GM23338 (cell line): Measurements from ENCODE around the gene NSF. TPM values are rescaled to one million over a fixed set of nuclear protein-coding genes. Genes with fewer than 3 reads are reported as not detected.
"Not testable (repeated sequence)": the region's sequence is repeated elsewhere in the genome, so short reads cannot be mapped to it uniquely, and the experiment has no call there.

Source experiments
- ATAC-seq: fragments of 200-7000 bp; cut with Tn5 transposase; 3 replicates; pipeline ENCODE4 v1.9.1; 2020
- DNase-seq: peaks from one replicate; pipeline ENCODE4 v3.0.0-alpha.2; 2015; ENCODE audit warnings: low spot score
- H2AFZ ChIP-seq: fragments of 200-600 bp; sonication (generic); 2 replicates; pipeline ENCODE4 v1.8.0; 2016; ENCODE audit warnings: antibody characterized with exemption, mild to moderate bottlenecking, moderate library complexity
- H3F3A ChIP-seq: fragments of 200-600 bp; sonication (generic); replicated peaks from 2 replicates; pipeline ENCODE4 v1.8.0; 2017; ENCODE audit warnings: antibody characterized with exemption, mixed run types, low read depth
- H3K27ac ChIP-seq: fragments of 200-600 bp; sonication (generic); 2 replicates; pipeline ENCODE4 v1.6.1; 2016; ENCODE audit warnings: low read depth
- H3K27me3 ChIP-seq: fragments of 200-600 bp; sonication (generic); 2 replicates; pipeline ENCODE4 v1.8.0; 2016; ENCODE audit warnings: mild to moderate bottlenecking, mixed run types, moderate library complexity; ENCODE audit not compliant: insufficient read depth
- H3K36me3 ChIP-seq: fragments of 200-600 bp; sonication (generic); 2 replicates; pipeline ENCODE4 v1.8.0; 2016; ENCODE audit warnings: mild to moderate bottlenecking; ENCODE audit not compliant: insufficient read depth
- H3K4me1 ChIP-seq: fragments of 200-600 bp; sonication (generic); 2 replicates; pipeline ENCODE4 v1.8.0; 2016; ENCODE audit warnings: mild to moderate bottlenecking, moderate library complexity; ENCODE audit not compliant: insufficient read depth
- H3K4me2 ChIP-seq: fragments of 200-600 bp; sonication (generic); 2 replicates; pipeline ENCODE4 v1.7.1; 2017; ENCODE audit warnings: mixed run types
- H3K4me3 ChIP-seq: fragments of 200-600 bp; sonication (generic); 2 replicates; pipeline ENCODE4 v1.6.1; 2016; ENCODE audit warnings: mixed run types
- H3K79me2 ChIP-seq: fragments of 200-600 bp; sonication (generic); replicated peaks from 2 replicates; pipeline ENCODE4 v1.8.0; 2017; ENCODE audit warnings: mild to moderate bottlenecking; ENCODE audit not compliant: insufficient read depth
- H3K9me2 ChIP-seq: fragments of 200-600 bp; sonication (generic); 2 replicates; pipeline ENCODE4 v1.8.0; 2017; ENCODE audit not compliant: insufficient read depth
- H4K20me1 ChIP-seq: fragments of 200-600 bp; sonication (generic); replicated peaks from 2 replicates; pipeline ENCODE4 v1.8.0; 2017; ENCODE audit warnings: mild to moderate bottlenecking; ENCODE audit not compliant: insufficient read depth
- H3K27ac Mint-ChIP-seq: 2 replicates; pipeline ENCODE4 v1.8.0; 2020; ENCODE audit warnings: inconsistent platforms, mild to moderate bottlenecking, moderate library complexity, mixed read lengths
- H3K27me3 Mint-ChIP-seq: 3 replicates; pipeline ENCODE4 v1.8.0; 2022; ENCODE audit warnings: low read depth, mild to moderate bottlenecking, moderate library complexity, mixed read lengths, inconsistent platforms; ENCODE audit not compliant: insufficient read depth, poor library complexity
- H3K36me3 Mint-ChIP-seq: 3 replicates; pipeline ENCODE4 v1.8.0; 2021; ENCODE audit warnings: low read depth, mild to moderate bottlenecking, inconsistent platforms, moderate library complexity, mixed read lengths
- H3K4me1 Mint-ChIP-seq: 3 replicates; pipeline ENCODE4 v1.8.0; 2020; ENCODE audit warnings: mild to moderate bottlenecking, inconsistent platforms, mixed read lengths
- H3K4me3 Mint-ChIP-seq: 3 replicates; pipeline ENCODE4 v1.8.0; 2021; ENCODE audit warnings: moderate library complexity, mild to moderate bottlenecking, inconsistent platforms, mixed read lengths
- H3K9me3 Mint-ChIP-seq: 3 replicates; pipeline ENCODE4 v1.8.0; 2020; ENCODE audit warnings: moderate library complexity, mild to moderate bottlenecking, inconsistent platforms, mixed read lengths
- polyA plus RNA-seq: library from polyadenylated mRNA; unstranded; fragments of >200 nt; fragmentation: Nextera tagmentation; extraction: Ambion mirVana; gene quantifications from 2 replicates; pipeline ENCODE4 v1.2.1, GENCODE V29; 2016
- total RNA-seq: library from RNA; depleted of rRNA; stranded (reverse); fragments of >200 nt; shearing (Covaris generic); gene quantifications from 2 replicates; pipeline ENCODE4 v1.2.3, GENCODE V29; 2014

NSF gene
- total and polyA plus RNA-seq, 2 experiments from 2014 or later, result 12.5 to 26.5 TPM

- H3K27me3 Mint-ChIP-seq, H3K36me3 ChIP-seq, H3K27me3 ChIP-seq, H3K27ac ChIP-seq, H4K20me1 ChIP-seq, H3K9me3 Mint-ChIP-seq, H3K79me2 ChIP-seq, H3K4me2 ChIP-seq, H3K4me3 ChIP-seq, H3K4me3 Mint-ChIP-seq, DNase-seq, H3F3A ChIP-seq, H3K4me1 Mint-ChIP-seq, H2AFZ ChIP-seq, ATAC-seq, H3K9me2 ChIP-seq, H3K27ac Mint-ChIP-seq, H3K4me1 ChIP-seq, H3K36me3 Mint-ChIP-seq: not testable (repeated sequence)
These were observed 34.3 kb downstream of the NSF start for GRCh38 chr17:46624726-46625125.

- H3K4me1 Mint-ChIP-seq, H2AFZ ChIP-seq, H3K79me2 ChIP-seq, H3F3A ChIP-seq, H3K27ac ChIP-seq, H3K27me3 Mint-ChIP-seq, H3K36me3 Mint-ChIP-seq, H3K27ac Mint-ChIP-seq, H4K20me1 ChIP-seq, H3K9me2 ChIP-seq, H3K4me1 ChIP-seq, H3K27me3 ChIP-seq, H3K4me3 ChIP-seq, DNase-seq, H3K4me3 Mint-ChIP-seq, H3K36me3 ChIP-seq, H3K9me3 Mint-ChIP-seq, H3K4me2 ChIP-seq: not testable (repeated sequence)
- peak; percentile 95 for ATAC-seq
These were observed 37.0 kb downstream of the NSF start for GRCh38 chr17:46627452-46627851.

GRCh38 chr17:46628753-46629436 lies 38.4 kb downstream of the NSF start:
- H3K27me3 ChIP-seq, H3K4me1 ChIP-seq, H3K79me2 ChIP-seq, H3K36me3 ChIP-seq, H3F3A ChIP-seq, H3K4me2 ChIP-seq, ATAC-seq, H3K9me2 ChIP-seq, H4K20me1 ChIP-seq, H3K27ac ChIP-seq, H3K9me3 Mint-ChIP-seq, H3K36me3 Mint-ChIP-seq, H3K4me3 Mint-ChIP-seq, H3K4me1 Mint-ChIP-seq, DNase-seq, H3K27me3 Mint-ChIP-seq, H3K4me3 ChIP-seq, H3K27ac Mint-ChIP-seq, H2AFZ ChIP-seq: not testable (repeated sequence)

- H3K36me3 ChIP-seq, H3K4me3 ChIP-seq, H3K36me3 Mint-ChIP-seq, H3K27ac Mint-ChIP-seq, H3F3A ChIP-seq, H2AFZ ChIP-seq, DNase-seq, H3K9me3 Mint-ChIP-seq, H3K27me3 ChIP-seq, H3K4me2 ChIP-seq, H3K27me3 Mint-ChIP-seq, H3K9me2 ChIP-seq, H3K27ac ChIP-seq, H3K4me1 ChIP-seq, H3K79me2 ChIP-seq, H3K4me3 Mint-ChIP-seq, H4K20me1 ChIP-seq, H3K4me1 Mint-ChIP-seq: not testable (repeated sequence)
- ATAC-seq, result peak; percentile 65
These were observed 41.7 kb downstream of the NSF start for GRCh38 chr17:46632146-46632545.

- H2AFZ ChIP-seq, H3K9me3 Mint-ChIP-seq, H3K36me3 Mint-ChIP-seq, H3K4me1 ChIP-seq, H3K4me1 Mint-ChIP-seq, H3K4me3 ChIP-seq, ATAC-seq, H3K9me2 ChIP-seq, H3K27me3 ChIP-seq, H3K36me3 ChIP-seq, H3K27ac Mint-ChIP-seq, H3K79me2 ChIP-seq, H3K27ac ChIP-seq, H3K4me2 ChIP-seq, DNase-seq, H4K20me1 ChIP-seq, H3K4me3 Mint-ChIP-seq, H3F3A ChIP-seq, H3K27me3 Mint-ChIP-seq: not testable (repeated sequence)
These were observed 44.4 kb downstream of the NSF start for GRCh38 chr17:46634844-46635243.

GRCh38 chr17:46641861-46642656 lies 51.6 kb downstream of the NSF start:
- not testable (repeated sequence) for DNase-seq, H3K27ac Mint-ChIP-seq, H3K79me2 ChIP-seq, H3K27ac ChIP-seq, H3K27me3 ChIP-seq, H3K4me3 ChIP-seq, H3K9me3 Mint-ChIP-seq, H4K20me1 ChIP-seq, H3F3A ChIP-seq, H3K9me2 ChIP-seq, H3K36me3 Mint-ChIP-seq, H3K27me3 Mint-ChIP-seq, H3K4me2 ChIP-seq, H3K4me1 ChIP-seq, H3K36me3 ChIP-seq, H3K4me3 Mint-ChIP-seq, H3K4me1 Mint-ChIP-seq, ATAC-seq, H2AFZ ChIP-seq
